Coronary artery (tissue), 2 donors: ENCODE data around the gene RNASE1.

Source experiments
- DNase-seq: peaks from one replicate; pipeline ENCODE4 v3.0.0-alpha.2; 2017; ENCODE audit warnings: low spot score
- H3K27ac ChIP-seq, 2 donors: fragments of 200-600 bp; sonication (generic); one replicate each; pipeline ENCODE4 v1.5.1; 2016 to 2019
- H3K4me3 ChIP-seq: fragments of 200-600 bp; sonication (generic); 2 replicates; pipeline ENCODE4 v1.5.1; 2016; ENCODE audit warnings: mild to moderate bottlenecking, moderate library complexity
- CTCF ChIP-seq: fragments of 200-600 bp; sonication (generic); IDR thresholded peaks from one replicate; pipeline ENCODE4 v1.5.1; 2019; ENCODE audit warnings: antibody characterized with exemption

The RNASE1 gene

GRCh38 chr14:20754308-20754707, 48.3 kb downstream of the RNASE1 start:
- TF ChIP-seq CTCF: no peak
- Histone ChIP-seq H3K4me3 (no peak overlapping the region), H3K27ac (no peak overlapping the region)
- DNase-seq: no peak

- Histone ChIP-seq H3K27ac (no peak overlapping the region), H3K4me3 (no peak overlapping the region)
- no peak for DNase-seq
- no peak for TF ChIP-seq CTCF
These were observed 50.6 kb downstream of the RNASE1 start for GRCh38 chr14:20751963-20752562.
